Endothelial cell of umbilical vein (primary cell): ENCODE results near the gene DVL1.
"Not testable (repeated sequence)": the region's sequence is repeated elsewhere in the genome, so short reads cannot be mapped to it uniquely, and the experiment has no call there.

ENCODE experiments used
- EZH2 ChIP-seq: IDR thresholded peaks from 2 replicates; pipeline ENCODE4 v1.6.1; 2012; ENCODE audit warnings: borderline replicate concordance, low read depth, mild to moderate bottlenecking, moderate library complexity, low read length, inconsistent platforms; ENCODE audit not compliant: severe bottlenecking
- FOS ChIP-seq: IDR thresholded peaks from 2 replicates; pipeline ENCODE4 v1.6.1; 2011; ENCODE audit warnings: mild to moderate bottlenecking, low read length, moderate library complexity, borderline replicate concordance; ENCODE audit not compliant: insufficient read depth
- GATA2 ChIP-seq: IDR thresholded peaks from 2 replicates; pipeline ENCODE4 v1.7.0; 2011; ENCODE audit warnings: low read depth, mild to moderate bottlenecking, moderate library complexity, mixed read lengths, low read length; ENCODE audit not compliant: insufficient read length, insufficient read depth
- JUN ChIP-seq: IDR thresholded peaks from 2 replicates; pipeline ENCODE4 v1.6.1; 2011; ENCODE audit warnings: borderline replicate concordance, low read depth; ENCODE audit not compliant: insufficient read length, insufficient read depth
- MYC ChIP-seq: IDR thresholded peaks from one replicate; pipeline ENCODE4 v1.6.1; 2011; ENCODE audit warnings: mild to moderate bottlenecking, low read depth, low read length
- POLR2A ChIP-seq: IDR thresholded peaks from 2 replicates; pipeline ENCODE4 v1.6.1; 2012; ENCODE audit warnings: low read depth, mild to moderate bottlenecking, control low read depth, low read length
- POLR2AphosphoS5 ChIP-seq: IDR thresholded peaks from 2 replicates; pipeline ENCODE4 v1.6.1; 2012; ENCODE audit warnings: low read depth, mild to moderate bottlenecking, control low read depth, low read length, moderate library complexity; ENCODE audit not compliant: insufficient read depth
- TF ChIP-seq, protein P1 (sequence below), 2 donors: IDR thresholded peaks; 1 replicate in 1 of 2; 2 replicates in 1 of 2; pipeline ENCODE4 v1.5.1; 2011; ENCODE audit warnings: low read length in 2 of 2, mild to moderate bottlenecking in 2 of 2, moderate library complexity in 2 of 2, control low read depth in 1 of 2, inconsistent platforms in 1 of 2, low read depth in 1 of 2; ENCODE audit not compliant: insufficient read depth in 1 of 2; ENCODE audit errors: extremely low read depth in 1 of 2
- TF ChIP-seq, protein P2 (sequence below): IDR thresholded peaks from 2 replicates; pipeline ENCODE4 v1.6.1; 2011; ENCODE audit not compliant: insufficient read depth, insufficient read length

DNA sequence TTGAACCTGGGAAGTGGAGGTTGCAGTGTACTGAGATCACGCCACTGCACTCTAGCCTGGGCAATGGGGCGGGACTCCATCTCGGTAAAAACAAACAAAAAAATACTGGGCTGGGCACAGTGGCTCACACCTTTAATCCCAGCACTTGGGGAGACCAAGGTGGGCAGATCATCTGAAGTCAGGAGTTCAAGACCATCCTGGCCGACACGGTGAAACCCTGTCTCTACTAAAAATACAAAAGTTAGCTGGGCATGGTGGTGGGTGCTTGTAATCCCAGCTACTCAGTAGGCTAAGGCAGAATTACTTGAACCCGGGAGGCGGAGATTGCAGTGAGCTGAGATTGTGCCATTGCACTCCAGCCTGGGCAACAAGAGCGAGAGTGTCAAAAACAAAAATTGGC is 33.0 kb downstream of the DVL1 start:
- TF ChIP-seq, protein P1, sequence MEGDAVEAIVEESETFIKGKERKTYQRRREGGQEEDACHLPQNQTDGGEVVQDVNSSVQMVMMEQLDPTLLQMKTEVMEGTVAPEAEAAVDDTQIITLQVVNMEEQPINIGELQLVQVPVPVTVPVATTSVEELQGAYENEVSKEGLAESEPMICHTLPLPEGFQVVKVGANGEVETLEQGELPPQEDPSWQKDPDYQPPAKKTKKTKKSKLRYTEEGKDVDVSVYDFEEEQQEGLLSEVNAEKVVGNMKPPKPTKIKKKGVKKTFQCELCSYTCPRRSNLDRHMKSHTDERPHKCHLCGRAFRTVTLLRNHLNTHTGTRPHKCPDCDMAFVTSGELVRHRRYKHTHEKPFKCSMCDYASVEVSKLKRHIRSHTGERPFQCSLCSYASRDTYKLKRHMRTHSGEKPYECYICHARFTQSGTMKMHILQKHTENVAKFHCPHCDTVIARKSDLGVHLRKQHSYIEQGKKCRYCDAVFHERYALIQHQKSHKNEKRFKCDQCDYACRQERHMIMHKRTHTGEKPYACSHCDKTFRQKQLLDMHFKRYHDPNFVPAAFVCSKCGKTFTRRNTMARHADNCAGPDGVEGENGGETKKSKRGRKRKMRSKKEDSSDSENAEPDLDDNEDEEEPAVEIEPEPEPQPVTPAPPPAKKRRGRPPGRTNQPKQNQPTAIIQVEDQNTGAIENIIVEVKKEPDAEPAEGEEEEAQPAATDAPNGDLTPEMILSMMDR (IDR thresholded peaks at IDR 0.05; ENCODE audit: extremely low read depth in 1 of 2, insufficient read depth in 1 of 2, low read depth in 1 of 2, low read length in 2 of 2) = not testable (repeated sequence)
- TF ChIP-seq POLR2A, POLR2AphosphoS5, FOS, JUN, EZH2, MYC, GATA2: not testable (repeated sequence)
- TF ChIP-seq, protein P2, sequence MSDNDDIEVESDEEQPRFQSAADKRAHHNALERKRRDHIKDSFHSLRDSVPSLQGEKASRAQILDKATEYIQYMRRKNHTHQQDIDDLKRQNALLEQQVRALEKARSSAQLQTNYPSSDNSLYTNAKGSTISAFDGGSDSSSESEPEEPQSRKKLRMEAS = not testable (repeated sequence)
